HG02943 (cell line): ENCODE results near the gene PROC.

Source experiments
- ATAC-seq: cut with Tn5 transposase; IDR thresholded peaks from one replicate; pipeline ENCODE4 v1.9.1; 2021; ENCODE audit warnings: mild to moderate bottlenecking, low read depth, moderate library complexity; ENCODE audit not compliant: unreplicated experiment

The PROC gene

DNA sequence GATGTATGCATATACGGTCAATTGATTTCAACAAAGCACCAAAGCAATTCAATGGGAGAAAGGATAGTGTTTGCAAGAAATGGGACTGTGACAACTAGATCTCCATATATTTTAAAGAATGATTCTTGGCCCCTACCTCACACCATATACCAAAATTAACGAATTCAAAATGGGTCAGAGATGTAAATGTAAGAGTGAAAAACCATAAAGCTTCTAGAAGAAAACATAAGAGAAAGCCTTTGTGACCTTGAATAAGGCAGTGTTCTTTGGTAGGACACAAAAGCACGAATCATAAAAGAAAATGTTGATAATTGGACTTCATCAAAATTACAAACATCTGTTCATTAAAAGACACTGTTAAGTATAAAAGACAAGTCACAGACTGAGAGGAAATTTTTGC, 5.0 kb upstream of the PROC start:
- ATAC-seq = no peak

DNA sequence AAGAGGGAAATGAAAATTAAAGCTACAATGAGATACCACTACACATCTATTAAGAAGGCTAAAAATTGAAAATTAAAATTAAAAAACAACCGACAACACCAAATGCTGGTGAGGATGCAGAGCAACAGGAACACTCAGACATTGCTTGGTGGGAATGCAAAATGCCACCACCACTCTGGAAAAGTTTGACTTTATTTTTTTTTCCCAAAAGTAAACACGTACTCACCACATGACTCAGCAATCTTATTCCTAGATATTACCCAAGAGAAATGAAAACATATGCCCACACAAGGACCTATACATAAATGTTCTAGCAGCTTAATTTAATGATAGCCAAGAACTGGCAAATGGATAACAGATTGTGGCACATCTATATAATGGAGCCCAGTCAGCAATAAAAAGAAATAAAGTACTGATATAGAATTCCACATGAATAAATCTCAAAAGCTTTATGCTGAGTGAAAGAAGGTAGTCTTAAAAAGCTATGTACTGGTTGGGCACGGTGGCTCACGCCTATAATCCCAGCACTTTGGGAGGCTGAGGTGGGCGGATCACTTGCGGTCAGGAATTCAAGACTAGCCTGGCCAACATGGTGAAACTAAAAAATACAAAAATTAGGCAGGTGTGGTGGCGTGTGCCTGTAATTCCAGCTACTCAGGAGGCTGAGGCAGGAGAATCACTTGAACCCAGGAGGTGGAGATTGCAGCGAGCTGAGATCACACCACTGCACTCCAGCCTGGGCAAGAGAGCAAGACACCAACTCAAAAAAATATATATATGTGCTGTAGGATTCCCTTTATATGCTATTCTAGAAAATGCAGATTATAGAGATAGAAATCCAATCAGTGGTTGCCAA, 4.2 kb upstream of the PROC start:
- ATAC-seq = no peak

DNA sequence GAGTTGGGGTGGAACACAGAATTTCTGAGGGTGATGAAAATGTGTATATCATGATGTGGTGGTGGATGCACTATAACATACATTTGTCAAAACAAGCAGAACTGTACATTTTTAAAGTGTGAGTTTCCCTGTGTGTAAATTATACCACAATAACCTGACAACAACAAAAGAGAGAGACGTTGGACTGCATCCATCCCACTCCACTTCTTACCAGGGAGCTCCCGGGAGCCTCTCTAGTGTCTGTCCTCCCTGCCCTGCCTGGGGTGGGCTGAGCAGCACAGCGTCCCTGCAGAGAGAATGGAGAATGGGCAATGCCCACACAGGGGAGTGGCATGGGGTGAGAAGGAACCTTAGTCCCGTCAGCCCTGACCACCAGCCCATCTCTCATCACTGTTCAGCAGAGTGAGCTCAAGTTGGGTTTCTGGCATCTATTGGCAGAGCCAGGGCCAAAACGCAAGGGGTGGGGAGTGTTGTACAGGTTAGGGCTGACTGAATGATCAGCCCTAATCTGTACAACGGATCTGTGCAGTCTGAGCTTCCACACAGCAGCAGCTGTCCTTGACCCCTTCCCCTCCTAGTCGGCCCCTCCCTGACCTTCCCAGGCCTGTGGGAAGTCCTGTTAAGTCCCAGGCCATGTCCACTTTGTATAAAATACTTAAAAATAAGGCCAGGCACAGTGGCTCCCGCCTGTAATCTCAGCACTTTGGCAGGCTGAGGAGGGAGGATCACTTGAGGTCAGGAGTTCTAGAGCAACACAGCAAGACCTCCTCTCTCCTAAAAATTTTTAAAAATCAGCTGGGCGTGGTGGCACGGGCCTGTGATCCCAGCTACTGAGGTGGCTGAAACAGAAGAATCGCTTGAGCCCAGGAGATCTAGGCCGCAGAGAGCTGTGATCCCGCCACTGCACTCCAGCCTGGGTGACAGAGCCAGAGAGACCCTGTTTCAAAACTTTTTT, 3.3 kb upstream of the PROC start:
- no peak for ATAC-seq

DNA sequence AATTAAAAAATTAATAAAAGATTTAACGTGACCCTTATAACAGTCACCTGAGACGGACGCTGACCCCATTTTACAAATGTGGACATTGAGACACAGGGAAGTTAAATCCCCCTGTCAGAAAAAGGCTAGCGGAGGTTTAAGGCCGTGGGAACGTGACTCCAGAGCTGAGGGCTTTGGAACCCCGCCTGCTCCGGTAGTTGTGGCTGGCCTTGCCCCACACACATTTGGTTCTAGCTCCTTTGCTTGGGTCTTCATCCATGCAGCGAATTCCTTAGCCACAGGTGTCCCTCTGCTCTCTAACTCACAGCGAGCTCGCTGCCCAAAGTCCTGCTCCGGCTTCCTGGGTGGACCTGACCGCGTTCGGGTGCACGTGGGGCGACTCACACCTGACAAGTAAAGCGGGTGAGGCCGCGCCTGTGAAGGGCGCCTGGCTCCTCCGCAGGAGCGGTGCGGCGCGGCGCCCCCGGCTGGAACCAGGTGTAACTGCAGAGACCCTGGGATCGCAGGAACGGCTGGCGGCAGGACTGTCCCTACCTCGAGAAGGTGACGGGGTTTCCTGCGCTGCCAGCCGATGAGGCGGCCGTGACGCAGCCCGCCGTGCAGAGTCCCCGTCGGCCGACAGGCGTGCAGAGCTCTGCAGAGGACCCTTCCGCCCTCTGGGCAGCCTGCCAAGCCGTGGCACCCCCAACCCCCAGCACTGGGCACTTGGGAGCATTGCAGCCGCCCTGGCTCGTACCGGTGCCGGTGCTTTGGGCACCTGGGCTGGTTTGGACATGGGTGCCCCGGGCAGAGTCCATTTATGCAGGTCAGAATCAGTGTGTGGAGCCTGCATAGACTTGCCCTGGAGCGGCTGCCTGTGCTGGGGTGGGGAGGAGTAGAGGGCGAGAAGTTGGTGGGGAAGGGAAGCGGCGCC, 2.4 kb upstream of the PROC start:
- ATAC-seq = no peak

DNA sequence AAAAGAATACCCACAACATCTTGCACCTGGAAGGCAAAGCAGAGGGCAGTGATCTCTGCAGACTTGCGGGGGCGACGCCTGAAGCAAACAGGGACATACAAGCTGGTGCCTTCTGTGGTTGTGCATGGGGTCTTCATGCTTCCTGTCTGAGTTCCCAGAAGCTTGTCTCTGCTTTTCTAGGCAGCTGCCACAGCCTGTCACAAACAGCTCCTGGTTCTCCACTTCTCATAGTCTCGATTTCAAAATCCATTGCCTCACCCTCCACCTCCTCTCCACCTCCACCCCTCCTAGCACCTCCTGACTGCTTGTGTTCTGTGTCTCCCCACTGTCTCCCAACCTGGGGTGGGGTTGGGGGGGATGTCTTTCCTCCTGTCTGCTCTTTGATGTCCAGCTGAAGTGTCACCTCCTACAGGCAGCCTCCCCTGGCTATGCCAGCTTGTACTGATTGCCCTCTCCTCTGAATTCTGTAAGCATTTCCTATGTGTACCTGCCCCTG, 1.7 kb upstream of the PROC start:
- no peak for ATAC-seq

DNA sequence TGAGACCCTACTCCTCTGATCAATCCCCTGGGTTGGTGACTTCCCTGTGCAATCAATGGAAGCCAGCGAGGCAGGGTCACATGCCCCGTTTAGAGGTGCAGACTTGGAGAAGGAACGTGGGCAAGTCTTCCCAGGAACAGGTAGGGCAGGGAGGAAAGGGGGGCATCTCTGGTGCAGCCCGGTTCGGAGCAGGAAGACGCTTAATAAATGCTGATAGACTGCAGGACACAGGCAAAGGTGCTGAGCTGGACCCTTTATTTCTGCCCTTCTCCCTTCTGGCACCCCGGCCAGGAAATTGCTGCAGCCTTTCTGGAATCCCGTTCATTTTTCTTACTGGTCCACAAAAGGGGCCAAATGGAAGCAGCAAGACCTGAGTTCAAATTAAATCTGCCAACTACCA, 821 bp upstream of the PROC start:
- ATAC-seq = no peak

DNA sequence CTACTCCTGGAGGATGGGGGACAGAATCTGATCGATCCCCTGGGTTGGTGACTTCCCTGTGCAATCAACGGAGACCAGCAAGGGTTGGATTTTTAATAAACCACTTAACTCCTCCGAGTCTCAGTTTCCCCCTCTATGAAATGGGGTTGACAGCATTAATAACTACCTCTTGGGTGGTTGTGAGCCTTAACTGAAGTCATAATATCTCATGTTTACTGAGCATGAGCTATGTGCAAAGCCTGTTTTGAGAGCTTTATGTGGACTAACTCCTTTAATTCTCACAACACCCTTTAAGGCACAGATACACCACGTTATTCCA, 844 bp downstream of the PROC start:
- ATAC-seq = no peak

DNA sequence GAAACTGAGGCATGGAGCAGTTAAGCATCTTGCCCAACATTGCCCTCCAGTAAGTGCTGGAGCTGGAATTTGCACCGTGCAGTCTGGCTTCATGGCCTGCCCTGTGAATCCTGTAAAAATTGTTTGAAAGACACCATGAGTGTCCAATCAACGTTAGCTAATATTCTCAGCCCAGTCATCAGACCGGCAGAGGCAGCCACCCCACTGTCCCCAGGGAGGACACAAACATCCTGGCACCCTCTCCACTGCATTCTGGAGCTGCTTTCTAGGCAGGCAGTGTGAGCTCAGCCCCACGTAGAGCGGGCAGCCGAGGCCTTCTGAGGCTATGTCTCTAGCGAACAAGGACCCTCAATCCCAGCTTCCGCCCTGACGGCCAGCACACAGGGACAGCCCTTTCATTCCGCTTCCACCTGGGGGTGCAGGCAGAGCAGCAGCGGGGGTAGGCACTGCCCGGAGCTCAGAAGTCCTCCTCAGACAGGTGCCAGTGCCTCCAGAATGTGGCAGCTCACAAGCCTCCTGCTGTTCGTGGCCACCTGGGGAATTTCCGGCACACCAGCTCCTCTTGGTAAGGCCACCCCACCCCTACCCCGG, 1.3 kb downstream of the PROC start:
- no peak for ATAC-seq

DNA sequence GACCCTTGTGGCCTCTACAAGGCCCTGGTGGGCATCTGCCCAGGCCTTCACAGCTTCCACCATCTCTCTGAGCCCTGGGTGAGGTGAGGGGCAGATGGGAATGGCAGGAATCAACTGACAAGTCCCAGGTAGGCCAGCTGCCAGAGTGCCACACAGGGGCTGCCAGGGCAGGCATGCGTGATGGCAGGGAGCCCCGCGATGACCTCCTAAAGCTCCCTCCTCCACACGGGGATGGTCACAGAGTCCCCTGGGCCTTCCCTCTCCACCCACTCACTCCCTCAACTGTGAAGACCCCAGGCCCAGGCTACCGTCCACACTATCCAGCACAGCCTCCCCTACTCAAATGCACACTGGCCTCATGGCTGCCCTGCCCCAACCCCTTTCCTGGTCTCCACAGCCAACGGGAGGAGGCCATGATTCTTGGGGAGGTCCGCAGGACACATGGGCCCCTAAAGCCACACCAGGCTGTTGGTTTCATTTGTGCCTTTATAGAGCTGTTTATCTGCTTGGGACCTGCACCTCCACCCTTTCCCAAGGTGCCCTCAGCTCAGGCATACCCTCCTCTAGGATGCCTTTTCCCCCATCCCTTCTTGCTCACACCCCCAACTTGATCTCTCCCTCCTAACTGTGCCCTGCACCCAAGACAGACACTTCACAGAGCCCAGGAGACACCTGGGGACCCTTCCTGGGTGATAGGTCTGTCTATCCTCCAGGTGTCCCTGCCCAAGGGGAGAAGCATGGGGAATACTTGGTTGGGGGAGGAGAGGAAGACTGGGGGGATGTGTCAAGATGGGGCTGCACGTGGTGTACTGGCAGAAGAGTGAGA, 2.0 kb downstream of the PROC start:
- ATAC-seq = no peak

DNA sequence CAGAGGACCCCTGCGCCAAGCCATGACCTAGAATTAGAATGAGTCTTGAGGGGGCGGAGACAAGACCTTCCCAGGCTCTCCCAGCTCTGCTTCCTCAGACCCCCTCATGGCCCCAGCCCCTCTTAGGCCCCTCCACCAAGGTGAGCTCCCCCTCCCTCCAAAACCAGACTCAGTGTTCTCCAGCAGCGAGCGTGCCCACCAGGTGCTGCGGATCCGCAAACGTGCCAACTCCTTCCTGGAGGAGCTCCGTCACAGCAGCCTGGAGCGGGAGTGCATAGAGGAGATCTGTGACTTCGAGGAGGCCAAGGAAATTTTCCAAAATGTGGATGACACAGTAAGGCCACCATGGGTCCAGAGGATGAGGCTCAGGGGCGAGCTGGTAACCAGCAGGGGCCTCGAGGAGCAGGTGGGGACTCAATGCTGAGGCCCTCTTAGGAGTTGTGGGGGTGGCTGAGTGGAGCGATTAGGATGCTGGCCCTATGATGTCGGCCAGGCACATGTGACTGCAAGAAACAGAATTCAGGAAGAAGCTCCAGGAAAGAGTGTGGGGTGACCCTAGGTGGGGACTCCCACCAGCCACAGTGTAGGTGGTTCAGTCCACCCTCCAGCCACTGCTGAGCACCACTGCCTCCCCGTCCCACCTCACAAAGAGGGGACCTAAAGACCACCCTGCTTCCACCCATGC, 3.0 kb downstream of the PROC start:
- ATAC-seq = no peak

DNA sequence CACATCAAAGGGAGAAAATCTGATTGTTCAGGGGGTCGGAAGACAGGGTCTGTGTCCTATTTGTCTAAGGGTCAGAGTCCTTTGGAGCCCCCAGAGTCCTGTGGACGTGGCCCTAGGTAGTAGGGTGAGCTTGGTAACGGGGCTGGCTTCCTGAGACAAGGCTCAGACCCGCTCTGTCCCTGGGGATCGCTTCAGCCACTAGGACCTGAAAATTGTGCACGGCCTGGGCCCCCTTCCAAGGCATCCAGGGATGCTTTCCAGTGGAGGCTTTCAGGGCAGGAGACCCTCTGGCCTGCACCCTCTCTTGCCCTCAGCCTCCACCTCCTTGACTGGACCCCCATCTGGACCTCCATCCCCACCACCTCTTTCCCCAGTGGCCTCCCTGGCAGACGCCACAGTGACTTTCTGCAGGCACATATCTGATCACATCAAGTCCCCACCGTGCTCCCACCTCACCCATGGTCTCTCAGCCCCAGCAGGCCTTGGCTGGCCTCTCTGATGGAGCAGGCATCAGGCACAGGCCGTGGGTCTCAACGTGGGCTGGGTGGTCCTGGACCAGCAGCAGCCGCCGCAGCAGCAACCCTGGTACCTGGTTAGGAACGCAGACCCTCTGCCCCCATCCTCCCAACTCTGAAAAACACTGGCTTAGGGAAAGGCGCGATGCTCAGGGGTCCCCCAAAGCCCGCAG, 3.8 kb downstream of the PROC start:
- ATAC-seq = no peak

DNA sequence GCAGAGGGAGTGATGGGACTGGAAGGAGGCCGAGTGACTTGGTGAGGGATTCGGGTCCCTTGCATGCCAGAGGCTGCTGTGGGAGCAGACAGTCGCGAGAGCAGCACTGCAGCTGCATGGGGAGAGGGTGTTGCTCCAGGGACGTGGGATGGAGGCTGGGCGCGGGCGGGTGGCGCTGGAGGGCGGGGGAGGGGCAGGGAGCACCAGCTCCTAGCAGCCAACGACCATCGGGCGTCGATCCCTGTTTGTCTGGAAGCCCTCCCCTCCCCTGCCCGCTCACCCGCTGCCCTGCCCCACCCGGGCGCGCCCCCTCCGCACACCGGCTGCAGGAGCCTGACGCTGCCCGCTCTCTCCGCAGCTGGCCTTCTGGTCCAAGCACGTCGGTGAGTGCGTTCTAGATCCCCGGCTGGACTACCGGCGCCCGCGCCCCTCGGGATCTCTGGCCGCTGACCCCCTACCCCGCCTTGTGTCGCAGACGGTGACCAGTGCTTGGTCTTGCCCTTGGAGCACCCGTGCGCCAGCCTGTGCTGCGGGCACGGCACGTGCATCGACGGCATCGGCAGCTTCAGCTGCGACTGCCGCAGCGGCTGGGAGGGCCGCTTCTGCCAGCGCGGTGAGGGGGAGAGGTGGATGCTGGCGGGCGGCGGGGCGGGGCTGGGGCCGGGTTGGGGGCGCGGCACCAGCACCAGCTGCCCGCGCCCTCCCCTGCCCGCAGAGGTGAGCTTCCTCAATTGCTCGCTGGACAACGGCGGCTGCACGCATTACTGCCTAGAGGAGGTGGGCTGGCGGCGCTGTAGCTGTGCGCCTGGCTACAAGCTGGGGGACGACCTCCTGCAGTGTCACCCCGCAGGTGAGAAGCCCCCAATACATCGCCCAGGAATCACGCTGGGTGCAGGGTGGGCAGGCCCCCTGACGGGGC, 4.6 kb downstream of the PROC start:
- no peak for ATAC-seq

DNA sequence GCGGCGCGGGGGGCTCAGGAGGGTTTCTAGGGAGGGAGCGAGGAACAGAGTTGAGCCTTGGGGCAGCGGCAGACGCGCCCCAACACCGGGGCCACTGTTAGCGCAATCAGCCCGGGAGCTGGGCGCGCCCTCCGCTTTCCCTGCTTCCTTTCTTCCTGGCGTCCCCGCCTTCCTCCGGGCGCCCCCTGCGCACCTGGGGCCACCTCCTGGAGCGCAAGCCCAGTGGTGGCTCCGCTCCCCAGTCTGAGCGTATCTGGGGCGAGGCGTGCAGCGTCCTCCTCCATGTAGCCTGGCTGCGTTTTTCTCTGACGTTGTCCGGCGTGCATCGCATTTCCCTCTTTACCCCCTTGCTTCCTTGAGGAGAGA, 5.2 kb downstream of the PROC start:
- ATAC-seq = no peak

DNA sequence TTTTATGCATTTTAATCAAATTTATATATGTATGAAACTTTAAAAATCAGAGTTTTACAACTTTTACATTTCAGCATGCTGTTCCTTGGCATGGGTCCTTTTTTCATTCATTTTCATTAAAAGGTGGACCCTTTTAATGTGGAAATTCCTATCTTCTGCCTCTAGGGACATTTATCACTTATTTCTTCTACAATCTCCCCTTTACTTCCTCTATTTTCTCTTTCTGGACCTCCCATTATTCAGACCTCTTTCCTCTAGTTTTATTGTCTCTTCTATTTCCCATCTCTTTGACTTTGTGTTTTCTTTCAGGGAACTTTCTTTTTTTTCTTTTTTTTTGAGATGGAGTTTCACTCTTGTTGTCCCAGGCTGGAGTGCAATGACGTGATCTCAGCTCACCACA, 5.7 kb downstream of the PROC start:
- no peak for ATAC-seq

DNA sequence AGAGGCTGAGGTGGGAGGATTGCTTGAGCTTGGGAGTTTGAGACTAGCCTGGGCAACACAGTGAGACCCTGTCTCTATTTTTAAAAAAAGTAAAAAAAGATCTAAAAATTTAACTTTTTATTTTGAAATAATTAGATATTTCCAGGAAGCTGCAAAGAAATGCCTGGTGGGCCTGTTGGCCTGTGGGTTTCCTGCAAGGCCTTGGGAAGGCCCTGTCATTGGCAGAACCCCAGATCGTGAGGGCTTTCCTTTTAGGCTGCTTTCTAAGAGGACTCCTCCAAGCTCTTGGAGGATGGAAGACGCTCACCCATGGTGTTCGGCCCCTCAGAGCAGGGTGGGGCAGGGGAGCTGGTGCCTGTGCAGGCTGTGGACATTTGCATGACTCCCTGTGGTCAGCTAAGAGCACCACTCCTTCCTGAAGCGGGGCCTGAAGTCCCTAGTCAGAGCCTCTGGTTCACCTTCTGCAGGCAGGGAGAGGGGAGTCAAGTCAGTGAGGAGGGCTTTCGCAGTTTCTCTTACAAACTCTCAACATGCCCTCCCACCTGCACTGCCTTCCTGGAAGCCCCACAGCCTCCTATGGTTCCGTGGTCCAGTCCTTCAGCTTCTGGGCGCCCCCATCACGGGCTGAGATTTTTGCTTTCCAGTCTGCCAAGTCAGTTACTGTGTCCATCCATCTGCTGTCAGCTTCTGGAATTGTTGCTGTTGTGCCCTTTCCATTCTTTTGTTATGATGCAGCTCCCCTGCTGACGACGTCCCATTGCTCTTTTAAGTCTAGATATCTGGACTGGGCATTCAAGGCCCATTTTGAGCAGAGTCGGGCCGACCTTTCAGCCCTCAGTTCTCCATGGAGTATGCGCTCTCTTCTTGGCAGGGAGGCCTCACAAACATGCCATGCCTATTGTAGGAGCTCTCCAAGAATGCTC, 6.6 kb downstream of the PROC start:
- no peak for ATAC-seq
